Dedifferentiated amniotic fluid mesenchymal stem cell (primary cell): ENCODE results near the gene MTHFSD.

ENCODE experiments used
- DNase-seq: peaks from one replicate; pipeline ENCODE4 v3.0.0-alpha.2; 2016; ENCODE audit errors: extremely low spot score

MTHFSD gene

DNA sequence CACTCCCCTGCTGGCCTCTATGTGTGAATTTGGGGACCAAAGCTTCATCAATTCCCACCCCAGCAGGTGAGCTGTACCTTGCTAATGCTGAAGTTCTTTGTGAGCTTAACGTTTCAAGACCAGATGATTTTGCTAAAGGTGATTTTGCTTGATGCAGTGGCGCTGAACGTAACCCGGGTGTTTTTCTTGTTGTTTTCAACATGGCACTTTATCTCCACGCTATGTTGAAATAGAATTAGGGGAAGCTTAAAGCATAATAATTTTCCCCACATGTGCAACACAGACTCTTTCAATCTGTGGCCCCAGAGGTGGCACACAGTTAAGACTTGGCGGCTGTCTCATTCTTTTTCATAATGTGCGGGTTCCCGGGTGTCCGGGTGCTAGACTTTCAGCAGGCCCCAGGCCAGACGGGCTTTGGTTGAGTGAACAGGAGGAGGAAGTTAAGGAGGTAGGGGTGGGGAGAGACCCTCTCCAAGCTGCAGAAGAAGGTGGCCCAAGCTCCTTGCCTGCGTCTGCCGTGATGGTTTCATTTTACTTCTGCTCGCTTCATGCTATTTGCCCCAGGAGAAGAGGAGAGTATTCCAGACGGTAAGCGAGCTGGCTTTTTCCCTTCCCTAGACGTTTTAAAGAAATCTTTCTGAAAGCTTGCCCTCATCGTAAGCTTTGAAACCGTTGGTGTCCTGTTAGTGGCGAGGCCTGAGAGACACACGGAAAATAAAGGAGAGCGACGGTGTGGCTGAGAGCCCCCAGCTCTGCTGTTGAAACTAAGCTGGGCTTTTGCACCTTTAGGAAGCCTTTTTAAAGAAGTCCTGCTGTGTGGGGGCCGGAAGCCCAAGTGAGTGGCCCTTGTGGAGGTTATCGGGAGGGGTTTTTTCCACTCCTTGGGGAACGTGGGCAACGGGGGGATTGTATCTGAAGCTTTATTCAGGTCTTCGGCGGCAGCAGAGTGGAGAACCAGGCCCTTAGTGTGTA is 15.8 kb upstream of the MTHFSD start:
- no peak for DNase-seq

- no peak for DNase-seq
Measured at GRCh38 chr16:86569701-86570447, 14.8 kb upstream of the MTHFSD start.

GRCh38 chr16:86568677-86569623 is 13.9 kb upstream of the MTHFSD start:
- DNase-seq, result no peak

GRCh38 chr16:86567701-86568581 is 12.9 kb upstream of the MTHFSD start:
- no peak for DNase-seq

- peak; percentile 50 for DNase-seq
Measured at GRCh38 chr16:86566966-86567700, 12.1 kb upstream of the MTHFSD start.

DNA sequence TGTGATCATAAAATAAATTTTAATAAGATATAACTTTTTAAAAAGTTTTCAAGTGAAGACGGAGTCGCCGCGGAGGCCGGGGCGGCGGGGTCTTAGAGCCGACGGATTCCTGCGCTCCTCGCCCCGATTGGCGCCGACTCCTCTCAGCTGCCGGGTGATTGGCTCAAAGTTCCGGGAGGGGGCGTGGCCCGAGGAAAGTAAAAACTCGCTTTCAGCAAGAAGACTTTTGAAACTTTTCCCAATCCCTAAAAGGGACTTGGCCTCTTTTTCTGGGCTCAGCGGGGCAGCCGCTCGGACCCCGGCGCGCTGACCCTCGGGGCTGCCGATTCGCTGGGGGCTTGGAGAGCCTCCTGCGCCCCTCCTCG is 11.5 kb upstream of the MTHFSD start, which contains the start of gene FOXC2:
Gene FOXC2, plus strand, starts transcription at position 229 of the 365 bp plus-strand sequence. CDS start 507 bp downstream, outside the sequence.
- peak; percentile 97 for DNase-seq

DNA sequence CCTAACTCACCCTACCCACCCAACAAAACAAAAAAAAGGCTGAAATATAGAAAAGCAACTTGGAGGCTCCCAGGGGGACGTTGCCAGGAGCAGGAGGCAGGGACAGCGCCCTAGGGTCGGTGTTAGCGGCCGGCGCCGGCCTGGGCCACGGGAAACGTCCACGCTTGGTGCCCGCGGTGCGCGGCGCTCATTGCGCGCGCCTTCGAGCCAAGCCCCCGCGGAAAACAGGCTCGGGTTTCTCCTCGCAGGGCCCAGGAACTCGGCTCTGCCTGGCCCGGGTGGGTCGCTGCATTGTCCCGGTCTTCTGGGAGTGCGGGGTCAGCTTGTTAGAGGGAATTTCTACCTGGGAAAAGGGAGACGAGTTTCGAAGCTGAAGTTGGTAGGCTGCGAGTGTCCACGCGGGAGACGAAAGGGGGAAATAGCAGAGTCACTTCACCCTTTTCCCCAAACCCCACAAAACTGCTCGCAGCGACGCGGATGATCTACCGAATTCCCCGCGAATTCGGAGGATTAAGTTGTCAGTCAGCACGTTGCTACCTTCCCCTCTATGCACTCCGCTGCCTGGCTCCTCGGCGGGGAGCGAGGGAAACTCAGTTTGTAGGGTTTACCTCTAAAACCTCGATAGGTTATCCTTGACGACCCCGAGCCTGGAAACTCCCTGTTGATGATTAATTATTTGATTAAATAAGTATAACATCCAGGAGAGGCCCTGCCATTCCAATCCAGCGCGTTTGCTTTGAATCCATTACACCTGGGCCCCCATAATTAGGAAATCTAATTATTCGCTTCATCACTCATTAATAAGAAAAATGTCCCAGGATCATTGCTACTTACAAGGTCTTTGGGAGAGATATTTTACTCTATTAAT is 10.8 kb upstream of the MTHFSD start:
- DNase-seq, result no peak

GRCh38 chr16:86565181-86565631 is 10.2 kb upstream of the MTHFSD start:
- DNase-seq, result no peak

DNA sequence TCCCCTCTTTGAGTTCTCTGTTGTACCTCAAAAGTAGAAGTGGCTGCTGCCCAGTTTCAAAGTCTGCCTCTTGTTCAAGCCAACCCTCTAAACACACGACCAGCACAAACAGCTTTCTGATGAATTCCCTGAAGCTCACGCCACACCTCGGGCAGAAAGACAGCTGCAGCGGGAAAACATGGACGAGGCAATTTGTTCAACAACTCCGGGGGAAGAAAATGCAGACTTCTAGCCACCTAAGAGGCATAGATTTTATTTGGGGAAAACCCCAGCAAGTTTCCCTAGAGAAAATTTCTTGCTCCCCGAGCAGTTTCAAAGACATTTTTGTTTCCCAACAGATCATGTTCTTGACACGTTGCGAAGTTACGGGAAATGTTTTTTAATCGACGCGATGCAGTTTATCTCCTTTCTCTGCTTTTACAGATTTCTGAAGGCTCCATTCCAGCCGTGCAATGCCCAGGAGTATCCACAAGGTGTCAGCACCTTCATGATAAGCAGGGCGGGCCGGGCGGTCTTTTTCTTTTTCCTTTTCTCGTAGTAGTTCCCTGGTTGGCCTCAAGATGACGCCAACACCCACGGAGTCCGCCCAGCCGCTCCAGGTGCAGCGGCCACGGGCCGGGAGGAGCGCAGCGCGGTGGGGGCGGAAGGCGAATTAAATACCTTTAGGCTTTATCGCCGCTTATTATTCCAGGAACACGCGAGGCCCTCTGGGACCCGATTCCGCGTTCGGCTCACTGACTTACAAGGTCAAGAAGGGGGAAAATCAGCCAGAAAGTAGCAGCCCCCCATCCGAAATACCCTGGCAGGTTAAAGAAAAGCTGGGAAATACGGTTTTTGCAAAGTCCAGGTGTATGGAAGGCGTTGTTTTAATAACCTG is 8.7 kb upstream of the MTHFSD start:
- peak; percentile 93 for DNase-seq

DNA sequence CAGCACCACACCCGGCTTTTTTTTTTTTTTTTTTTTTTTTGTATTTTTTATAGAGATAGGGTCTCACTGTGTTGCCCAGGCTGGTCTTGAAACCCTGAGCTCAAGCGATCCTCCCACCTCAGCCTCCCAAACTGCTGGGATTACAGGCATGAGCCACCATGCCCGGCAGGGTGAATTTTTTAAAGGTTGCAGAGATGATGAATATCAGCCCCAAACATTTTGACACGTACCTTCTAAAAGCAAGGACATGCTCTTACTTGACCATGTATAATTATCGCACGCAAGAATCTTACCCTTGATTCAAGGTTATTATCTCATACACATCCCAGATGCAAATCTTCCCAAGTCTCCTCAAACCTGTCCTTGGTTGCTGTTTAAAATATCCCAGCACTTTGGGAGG is 7.3 kb upstream of the MTHFSD start:
- DNase-seq, result no peak

DNA sequence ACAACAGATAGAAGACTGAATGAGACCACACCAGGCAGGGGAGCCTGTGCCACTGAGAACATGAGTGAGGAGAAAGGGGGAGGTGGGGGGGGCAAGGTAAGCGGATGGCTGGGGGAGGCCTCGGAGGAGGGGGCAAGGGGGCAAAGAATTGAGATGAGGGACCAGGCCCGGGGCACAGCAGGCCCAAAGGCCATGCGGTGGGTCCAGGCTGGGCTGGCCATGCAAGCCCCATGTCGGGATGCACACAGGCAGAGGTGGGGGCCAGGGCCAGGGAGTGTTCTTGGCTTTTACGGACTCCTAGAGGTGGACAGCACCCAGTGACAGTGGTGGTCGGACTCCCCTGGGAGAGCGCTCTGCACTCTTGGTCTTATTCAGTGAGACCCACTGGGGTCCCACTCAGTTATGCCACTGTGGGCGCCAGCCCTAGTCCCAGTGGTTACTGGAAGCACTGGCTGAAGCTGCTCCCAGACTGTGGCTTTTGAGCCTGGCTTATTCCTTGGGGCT is 4.8 kb upstream of the MTHFSD start:
- no peak for DNase-seq

- no peak for DNase-seq
Measured at GRCh38 chr16:86558355-86559193, 3.5 kb upstream of the MTHFSD start.

DNA sequence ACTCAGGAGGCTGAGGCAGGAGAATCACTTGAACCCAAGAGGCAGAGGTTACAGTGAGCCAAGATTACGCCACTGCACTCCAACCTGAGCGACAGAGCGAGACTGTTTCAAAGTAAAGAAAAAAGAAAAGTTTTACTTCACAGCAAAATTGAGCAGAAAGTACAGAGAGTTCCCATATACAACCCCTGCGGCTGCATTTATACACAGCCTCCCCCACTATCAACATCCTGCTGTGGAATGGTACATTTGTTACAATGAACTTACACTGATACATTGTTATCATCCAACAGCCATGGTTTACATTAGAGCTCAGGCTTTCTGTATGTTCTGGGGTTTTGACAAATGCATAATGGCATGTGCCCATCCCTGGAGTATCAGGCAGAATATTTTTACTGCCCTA is 2.6 kb upstream of the MTHFSD start:
- DNase-seq, result no peak

- DNase-seq, result no peak
Measured at GRCh38 chr16:86556576-86556975, 1.5 kb upstream of the MTHFSD start.

GRCh38 chr16:86555704-86556075 is 655 bp upstream of the MTHFSD start:
- no peak for DNase-seq

DNA sequence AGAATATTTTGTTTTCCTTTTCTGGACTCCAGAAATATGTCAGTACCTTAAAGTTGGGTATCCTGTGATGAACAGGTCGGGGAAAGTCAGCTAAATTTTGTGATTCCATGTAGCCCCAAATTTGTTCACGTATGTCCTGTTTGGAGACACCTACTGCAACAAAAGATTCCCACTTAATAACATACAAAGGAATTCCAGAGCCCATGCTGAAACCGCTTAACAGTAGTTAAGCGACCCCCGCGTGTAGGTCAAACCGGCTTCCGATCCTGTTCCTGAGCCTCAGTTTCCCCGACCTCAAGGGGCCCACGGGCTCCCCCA is 477 bp downstream of the MTHFSD start:
- no peak for DNase-seq

DNA sequence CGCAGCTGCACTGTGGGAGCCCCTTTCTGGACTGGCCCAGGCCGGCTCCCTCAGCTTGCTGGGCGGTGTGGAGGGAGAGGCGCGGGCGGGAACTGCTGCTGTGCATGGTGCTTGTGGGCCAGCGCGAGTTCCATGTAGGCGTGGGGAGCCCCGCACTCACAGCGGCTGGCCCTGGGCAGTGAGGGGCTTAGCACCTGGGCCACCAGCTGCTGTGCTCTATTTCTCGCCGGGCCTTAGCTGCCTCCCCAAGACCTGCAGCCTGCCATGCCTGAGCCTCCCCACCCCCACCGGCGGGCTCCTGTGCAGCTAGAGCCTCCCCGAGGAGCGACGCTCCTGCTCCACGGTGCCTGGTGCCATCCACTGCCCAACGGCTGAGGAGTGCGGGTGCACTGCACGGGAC is 1.7 kb downstream of the MTHFSD start:
- DNase-seq, result no peak
